K562 (cell line): ENCODE measurements around the gene CSTF1. TPM values are rescaled to one million over a fixed set of nuclear protein-coding genes. Genes with fewer than 3 reads are reported as not detected.
A peak's percentile ranks its signal among the peaks of the same experiment; 100 is the strongest.

Source experiments
- ATF3 ChIP-seq, 2 experiments: fragments of 450-650 bp in 1 of 2; sonication (generic) in 1 of 2; formaldehyde crosslinking in 1 of 2; IDR thresholded peaks in 1 of 2; conservative IDR thresholded peaks in 1 of 2; 2 replicates each; pipeline versions ENCODE4 v1.6.1 to v1.8.1; 2016 to 2023; ENCODE audit warnings: mild to moderate bottlenecking in 2 of 2, moderate library complexity in 2 of 2, inconsistent platforms in 1 of 2, missing genetic modification reagents in 1 of 2
- CAMTA2 ChIP-seq: fragments of 250-450 bp; sonication (Bioruptor Pico); conservative IDR thresholded peaks from 2 replicates; pipeline ENCODE4 v1.5.1; 2022
- COPS2 ChIP-seq: fragments of 450-650 bp; conservative IDR thresholded peaks from 2 replicates; pipeline ENCODE4 v1.6.1; 2016; ENCODE audit warnings: mild to moderate bottlenecking, moderate library complexity
- ESRRA ChIP-seq: fragments of 450-650 bp; IDR thresholded peaks from 2 replicates; pipeline ENCODE4 v1.6.1; 2014; ENCODE audit warnings: low read depth, mild to moderate bottlenecking, moderate library complexity, borderline replicate concordance
- GATA2 ChIP-seq: sonication (generic); formaldehyde crosslinking; IDR thresholded peaks from 2 replicates; pipeline ENCODE4 v1.4.0; 2020; ENCODE audit warnings: mild to moderate bottlenecking, missing genetic modification reagents
- HMG20A ChIP-seq: fragments of 450-650 bp; formaldehyde crosslinking; conservative IDR thresholded peaks from 2 replicates; pipeline ENCODE4 v1.4.0; 2020; ENCODE audit warnings: mild to moderate bottlenecking, mixed read lengths
- MEF2A ChIP-seq: IDR thresholded peaks from 2 replicates; pipeline ENCODE4 v1.6.1; 2011; ENCODE audit warnings: low read depth, mild to moderate bottlenecking, low read length, moderate library complexity; ENCODE audit not compliant: control insufficient read depth
- NKRF ChIP-seq: fragments of 450-650 bp; IDR thresholded peaks from 2 replicates; pipeline ENCODE4 v1.6.1; 2016; ENCODE audit warnings: borderline replicate concordance
- REST ChIP-seq, 2 experiments: fragments of 450-650 bp; formaldehyde crosslinking in 1 of 2; IDR thresholded peaks; 2 replicates each; pipeline versions ENCODE4 v1.4.0 to v1.6.1; 2014 to 2020; ENCODE audit warnings: mild to moderate bottlenecking in 2 of 2, borderline replicate concordance in 1 of 2, low read depth in 1 of 2
- RFX7 ChIP-seq: fragments of 250-450 bp; sonication (Bioruptor Pico); IDR thresholded peaks from 2 replicates; pipeline ENCODE4 v1.5.1; 2021; ENCODE audit warnings: mild to moderate bottlenecking
- TARDBP ChIP-seq: fragments of 450-650 bp; IDR thresholded peaks from 2 replicates; pipeline ENCODE4 v1.6.1; 2016
- ZC3H8 ChIP-seq: fragments of 450-650 bp; IDR thresholded peaks from 2 replicates; pipeline ENCODE4 v1.6.1; 2017
- ZNF280A ChIP-seq: fragments of 450-650 bp; IDR thresholded peaks from 2 replicates; pipeline ENCODE4 v1.6.1; 2018; ENCODE audit warnings: mild to moderate bottlenecking, low read depth; ENCODE audit not compliant: partially characterized antibody
- ZZZ3 ChIP-seq: fragments of 450-650 bp; IDR thresholded peaks from 2 replicates; pipeline ENCODE4 v1.6.1; 2016; ENCODE audit warnings: antibody characterized with exemption, mild to moderate bottlenecking, moderate library complexity
- polyA plus RNA-seq, 8 experiments: library from polyadenylated mRNA; depleted of rRNA in 4 of 8; stranded (reverse) in 5 of 8; unstranded in 3 of 8; fragments of >200 nt; fragmentation: Nextera tagmentation in 2 of 8; fragmentation: Illumina TruSeq in 1 of 8; extraction: Ambion mirVana in 2 of 8; extraction: Trizol in 1 of 8; gene quantifications; 2 replicates each; pipeline versions ENCODE4 v1.2.1 to v1.2.3, GENCODE V29; 2011 to 2014; ENCODE audit warnings: inconsistent platforms in 1 of 8, missing spikeins in 1 of 8
- total RNA-seq, 7 experiments: library from RNA; depleted of rRNA in 6 of 7; stranded (reverse); fragments of >200 nt in 6 of 7; fragmentation: Illumina TruSeq in 2 of 7; extraction: Trizol in 2 of 7; gene quantifications; 2 replicates each; pipeline versions ENCODE4 v1.2.1 to v1.2.3, GENCODE V29; 2011 to 2021; ENCODE audit warnings: low replicate concordance in 1 of 7

Gene CSTF1
- total and polyA plus RNA-seq, 9 of the 15 experiments (the other 6 are each of a cell fraction or from before 2014, with no cell fraction given): 30.8 to 110 (median 53.4) TPM

GRCh38 chr20:56414842-56415765 is 22.7 kb downstream of the CSTF1 start (continued):
- no peak for TF ChIP-seq REST (IDR thresholded peaks at IDR 0.05; ENCODE audit: borderline replicate concordance)
- TF ChIP-seq REST (CRISPR knock-in tag; IDR thresholded peaks at IDR 0.05; ENCODE audit: low read depth): no peak
- no peak for TF ChIP-seq CAMTA2 (CRISPR knock-in tag)
- no peak for TF ChIP-seq GATA2 (CRISPR knock-in tag)
- no peak for TF ChIP-seq ZZZ3
- no peak for TF ChIP-seq ESRRA
- no peak for TF ChIP-seq MEF2A
- TF ChIP-seq HMG20A (CRISPR knock-in tag): no peak
- TF ChIP-seq COPS2: no peak
- no peak for TF ChIP-seq ZNF280A
- no peak for TF ChIP-seq ZC3H8
- peak; percentile 59 for TF ChIP-seq ATF3 (IDR thresholded peaks at IDR 0.05)
- no peak for TF ChIP-seq ATF3 (CRISPR knock-in tag; conservative IDR thresholded peaks at IDR 0.05)
- no peak for TF ChIP-seq RFX7
- no peak for TF ChIP-seq TARDBP
- no peak for TF ChIP-seq NKRF
